ENCODE data around the gene PCDH15. TPM values are rescaled to one million over a fixed set of nuclear protein-coding genes. Genes with fewer than 3 reads are reported as not detected.

Gene PCDH15
- polyA plus RNA-seq, 3 donors from 2014 or later, result not detected

GRCh38 chr10:54372179-54372578 is 428.9 kb downstream of the PCDH15 start:
- Mint-ChIP-seq H3K27me3 (ENCODE audit: low read depth in 3 of 3) (peaks cover 0 to 1% (median 0%) of the 10 kb centered on the region in 3 donors), H3K27ac (no peak overlapping the region), H3K4me3 (no peak overlapping the region), H3K4me1 (no peaks in the 10 kb centered on the region), H3K36me3 (no peaks in the 10 kb centered on the region), H3K9me3 (peaks cover under 1 to 22% (median 8%) of the 10 kb centered on the region in 6 donors)
- DNase-seq, result no peak

GRCh38 chr10:54368984-54369383 is 432.0 kb downstream of the PCDH15 start:
- H3K4me1 Mint-ChIP-seq, result no peaks in the 10 kb centered on the region
- H3K9me3 Mint-ChIP-seq, result peaks cover 2 to 40% (median 14%) of the 10 kb centered on the region in 6 donors
- H3K4me3 Mint-ChIP-seq, result no peak overlapping the region
- H3K27ac Mint-ChIP-seq, result no peak overlapping the region
- no peaks in the 10 kb centered on the region for H3K36me3 Mint-ChIP-seq
- peaks cover 0 to 1% (median 0%) of the 10 kb centered on the region in 3 donors for H3K27me3 Mint-ChIP-seq (ENCODE audit: low read depth in 3 of 3)
- no peak for DNase-seq

DNA sequence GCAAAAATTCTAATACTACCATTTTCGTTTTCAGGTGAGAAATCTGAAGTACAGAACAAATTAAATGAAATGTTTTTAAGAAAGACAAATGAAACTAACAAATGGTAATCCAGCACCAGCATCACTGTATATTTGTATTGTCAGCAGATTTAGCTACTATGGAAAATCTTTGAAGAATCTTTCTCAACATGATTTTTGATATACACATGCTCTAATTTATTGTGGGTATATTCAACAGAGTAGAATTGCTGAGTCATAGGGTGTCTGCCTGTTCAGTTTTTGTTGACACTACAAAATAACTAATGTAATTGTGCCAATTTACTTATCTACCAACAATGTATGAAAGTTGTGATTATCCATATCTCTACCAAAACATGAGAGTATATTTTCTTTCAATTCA is 437.6 kb downstream of the PCDH15 start:
- no peak overlapping the region for H3K4me3 Mint-ChIP-seq
- H3K9me3 Mint-ChIP-seq, result peaks cover 2 to 49% (median 14%) of the 10 kb centered on the region in 6 donors

GRCh38 chr10:54342058-54342457 is 459.0 kb downstream of the PCDH15 start:
- H3K36me3 Mint-ChIP-seq, result peaks cover 0 to 3% (median 2%) of the 10 kb centered on the region in 3 donors
- peaks cover 0 to 1% (median 0%) of the 10 kb centered on the region in 3 donors for H3K27me3 Mint-ChIP-seq (ENCODE audit: low read depth in 3 of 3)
- H3K27ac Mint-ChIP-seq, result no peak overlapping the region
- H3K4me1 Mint-ChIP-seq, result no peaks in the 10 kb centered on the region
- no peak overlapping the region for H3K4me3 Mint-ChIP-seq
- DNase-seq, result no peak
- H3K9me3 Mint-ChIP-seq, result peaks cover 16 to 54% (median 35%) of the 10 kb centered on the region in 6 donors

More for the DNA sequence above, 437.6 kb downstream of the PCDH15 start:
- Mint-ChIP-seq H3K27ac (no peak overlapping the region), H3K36me3 (no peaks in the 10 kb centered on the region), H3K27me3 (ENCODE audit: low read depth in 3 of 3) (no peaks in the 10 kb centered on the region), H3K4me1 (no peaks in the 10 kb centered on the region)
- DNase-seq, result no peak

- Mint-ChIP-seq H3K27me3 (ENCODE audit: low read depth in 3 of 3) (peaks cover 0 to 1% (median 0%) of the 10 kb centered on the region in 3 donors), H3K4me1 (no peaks in the 10 kb centered on the region), H3K4me3 (no peak overlapping the region), H3K27ac (no peak overlapping the region), H3K9me3 (peaks cover 10 to 54% (median 20%) of the 10 kb centered on the region in 6 donors), H3K36me3 (peaks cover 0 to 2% (median 2%) of the 10 kb centered on the region in 3 donors)
- no peak for DNase-seq
These were observed 465.7 kb downstream of the PCDH15 start for GRCh38 chr10:54335296-54335695.

DNA sequence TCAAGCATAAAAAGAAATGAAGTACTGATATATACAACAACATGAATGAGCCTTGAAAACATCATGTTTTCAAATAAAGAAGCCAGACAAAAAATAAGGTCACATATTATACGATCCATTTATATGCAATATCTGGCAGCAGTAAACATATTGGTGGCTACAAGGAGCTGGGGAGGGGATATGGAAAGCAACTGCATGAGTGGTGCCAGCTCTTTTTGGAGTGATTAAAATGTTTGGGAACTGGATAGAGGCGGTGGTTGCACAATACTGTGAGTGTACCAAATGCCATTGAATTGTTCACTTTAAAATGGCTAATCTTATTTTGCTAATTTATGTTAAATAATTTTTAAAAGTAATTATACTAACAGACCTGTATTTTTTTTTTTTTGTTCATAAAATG is 481.7 kb downstream of the PCDH15 start:
- Mint-ChIP-seq H3K4me3 (no peak overlapping the region), H3K27ac (no peak overlapping the region), H3K9me3 (peaks cover 10 to 43% (median 19%) of the 10 kb centered on the region in 6 donors), H3K36me3 (no peaks in the 10 kb centered on the region), H3K4me1 (no peaks in the 10 kb centered on the region), H3K27me3 (ENCODE audit: low read depth in 3 of 3) (no peaks in the 10 kb centered on the region)
- no peak for DNase-seq

DNA sequence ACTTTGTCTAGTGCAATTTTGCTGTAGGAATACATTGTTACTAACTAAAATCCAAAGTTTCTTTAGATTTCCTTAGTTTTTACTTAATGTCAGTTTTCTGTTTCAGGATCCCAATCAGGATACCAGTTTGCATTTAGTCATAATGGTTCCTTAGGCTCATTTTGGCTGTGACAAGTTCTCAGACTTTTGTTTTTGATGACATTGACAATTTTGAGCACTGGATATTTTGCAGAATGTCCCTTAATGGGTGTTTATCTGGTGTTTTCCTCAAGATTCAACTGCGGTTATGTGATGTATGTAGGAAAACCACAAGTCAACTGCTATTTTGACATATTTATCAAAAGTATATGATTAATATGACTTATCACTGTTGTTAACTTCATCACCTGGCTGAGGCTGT is 482.6 kb downstream of the PCDH15 start:
- no peak overlapping the region for H3K4me3 Mint-ChIP-seq
- no peaks in the 10 kb centered on the region for H3K27me3 Mint-ChIP-seq (ENCODE audit: low read depth in 3 of 3)
- DNase-seq, result no peak
- peaks cover 12 to 41% (median 17%) of the 10 kb centered on the region in 6 donors for H3K9me3 Mint-ChIP-seq
- no peaks in the 10 kb centered on the region for H3K36me3 Mint-ChIP-seq
- H3K4me1 Mint-ChIP-seq, result no peaks in the 10 kb centered on the region
- no peak overlapping the region for H3K27ac Mint-ChIP-seq

- H3K4me3 Mint-ChIP-seq, result no peak overlapping the region
- no peak for DNase-seq
- H3K36me3 Mint-ChIP-seq, result peaks cover 0 to 5% (median 0%) of the 10 kb centered on the region in 3 donors
- H3K27ac Mint-ChIP-seq, result no peak overlapping the region
- no peaks in the 10 kb centered on the region for H3K27me3 Mint-ChIP-seq (ENCODE audit: low read depth in 3 of 3)
- H3K9me3 Mint-ChIP-seq, result peaks cover 15 to 50% (median 20%) of the 10 kb centered on the region in 6 donors
- no peaks in the 10 kb centered on the region for H3K4me1 Mint-ChIP-seq
These were observed 486.6 kb downstream of the PCDH15 start for GRCh38 chr10:54314430-54314829.

DNA sequence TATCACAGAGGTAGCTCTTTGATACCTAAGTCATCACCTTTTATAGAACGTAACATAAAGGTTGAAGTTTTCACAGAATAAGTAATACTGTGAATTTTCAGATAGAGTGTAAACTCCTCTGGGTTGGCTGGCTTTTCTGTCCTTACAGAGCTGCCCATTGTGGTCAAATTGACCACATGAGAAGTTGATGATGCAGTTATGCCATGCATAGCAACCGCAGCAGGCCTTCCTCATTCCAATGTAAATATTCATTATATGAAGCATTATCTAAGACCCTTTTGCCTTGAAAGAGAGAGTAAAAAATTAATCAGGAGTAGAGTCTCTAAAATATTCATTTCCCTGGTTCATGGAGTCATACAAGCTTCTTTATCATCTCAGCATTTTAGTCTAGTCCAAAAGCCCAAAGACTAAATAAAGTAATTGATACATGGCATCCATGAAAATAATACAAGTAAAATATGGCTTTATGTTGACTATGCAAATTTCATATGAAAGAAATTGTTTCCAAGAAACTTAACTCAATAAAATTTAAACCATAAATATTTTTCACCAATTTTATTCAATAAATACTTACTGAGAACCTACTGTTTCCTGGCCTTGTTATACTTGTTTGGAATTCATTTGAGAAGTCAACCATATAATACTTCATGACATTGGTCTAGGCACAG is 516.4 kb downstream of the PCDH15 start:
- no peaks in the 10 kb centered on the region for H3K27me3 Mint-ChIP-seq (ENCODE audit: low read depth in 3 of 3)
- DNase-seq, result no peak
- H3K36me3 Mint-ChIP-seq, result no peaks in the 10 kb centered on the region
- H3K9me3 Mint-ChIP-seq, result peaks cover 5 to 41% (median 19%) of the 10 kb centered on the region in 6 donors
- no peaks in the 10 kb centered on the region for H3K4me1 Mint-ChIP-seq
- no peak overlapping the region for H3K4me3 Mint-ChIP-seq
- no peak overlapping the region for H3K27ac Mint-ChIP-seq

GRCh38 chr10:54282012-54282411 is 519.0 kb downstream of the PCDH15 start:
- H3K4me1 Mint-ChIP-seq, result no peaks in the 10 kb centered on the region
- H3K36me3 Mint-ChIP-seq, result peaks cover 0 to 1% (median 0%) of the 10 kb centered on the region in 3 donors
- H3K4me3 Mint-ChIP-seq, result no peak overlapping the region
- no peak for DNase-seq
- no peak overlapping the region for H3K27ac Mint-ChIP-seq
- no peaks in the 10 kb centered on the region for H3K27me3 Mint-ChIP-seq (ENCODE audit: low read depth in 3 of 3)
- H3K9me3 Mint-ChIP-seq, result peaks cover 3 to 38% (median 20%) of the 10 kb centered on the region in 6 donors

- DNase-seq, result no peak
- no peaks in the 10 kb centered on the region for H3K4me1 Mint-ChIP-seq
- H3K4me3 Mint-ChIP-seq, result no peak overlapping the region
- H3K27ac Mint-ChIP-seq, result no peak overlapping the region
- peaks cover 10 to 69% (median 35%) of the 10 kb centered on the region in 6 donors for H3K9me3 Mint-ChIP-seq
- H3K36me3 Mint-ChIP-seq, result peaks cover 0 to 3% (median 0%) of the 10 kb centered on the region in 3 donors
- H3K27me3 Mint-ChIP-seq (ENCODE audit: low read depth in 3 of 3), result peaks cover 0 to 2% (median 2%) of the 10 kb centered on the region in 3 donors
These were observed 534.6 kb downstream of the PCDH15 start for GRCh38 chr10:54266395-54266794.

GRCh38 chr10:54262726-54263125 is 538.3 kb downstream of the PCDH15 start:
- Mint-ChIP-seq H3K4me1 (no peaks in the 10 kb centered on the region), H3K27me3 (ENCODE audit: low read depth in 3 of 3) (peaks cover 0 to 2% (median 2%) of the 10 kb centered on the region in 3 donors), H3K27ac (no peak overlapping the region), H3K4me3 (no peak overlapping the region), H3K36me3 (peaks cover 0 to 3% (median 0%) of the 10 kb centered on the region in 3 donors), H3K9me3 (peaks cover 10 to 62% (median 29%) of the 10 kb centered on the region in 6 donors)
- no peak for DNase-seq

- Mint-ChIP-seq H3K36me3 (peaks cover 0 to 1% (median 0%) of the 10 kb centered on the region in 3 donors), H3K27me3 (ENCODE audit: low read depth in 3 of 3) (peaks cover 0 to 2% (median 2%) of the 10 kb centered on the region in 3 donors), H3K4me1 (no peaks in the 10 kb centered on the region), H3K27ac (no peak overlapping the region), H3K9me3 (peaks cover 9 to 55% (median 18%) of the 10 kb centered on the region in 6 donors), H3K4me3 (no peak overlapping the region)
- DNase-seq, result no peak
These were observed 541.9 kb downstream of the PCDH15 start for GRCh38 chr10:54259104-54259503.

DNA sequence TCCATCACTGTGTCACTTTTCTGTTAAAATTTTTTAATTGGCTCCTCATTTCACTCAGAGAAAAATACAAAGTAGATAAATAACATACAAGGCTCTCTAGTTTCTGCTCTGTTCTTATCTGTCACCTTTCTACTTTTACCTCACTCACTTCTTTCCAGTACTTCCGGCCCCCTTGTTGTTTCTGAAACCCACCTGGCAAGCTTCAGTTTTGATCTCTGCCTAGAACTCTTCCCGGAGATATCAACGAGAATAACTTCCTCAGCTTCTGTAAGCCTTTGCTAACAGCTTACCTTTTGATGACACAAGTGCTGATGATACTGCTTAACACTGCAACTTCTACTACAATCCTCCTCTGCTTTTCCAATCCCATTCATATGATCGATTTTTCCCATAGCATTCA is 566.2 kb downstream of the PCDH15 start:
- Mint-ChIP-seq H3K9me3 (peaks cover 0 to 49% (median 34%) of the 10 kb centered on the region in 6 donors), H3K4me3 (no peak overlapping the region), H3K27ac (no peak overlapping the region), H3K36me3 (peaks cover 0 to 3% (median 0%) of the 10 kb centered on the region in 3 donors), H3K27me3 (ENCODE audit: low read depth in 3 of 3) (peaks cover 0 to 3% (median 2%) of the 10 kb centered on the region in 3 donors), H3K4me1 (no peaks in the 10 kb centered on the region)
- no peak for DNase-seq
